Measurements from ENCODE around the gene TNS1. TPM values are rescaled to one million over a fixed set of nuclear protein-coding genes. Genes with fewer than 3 reads are reported as not detected.

Gene TNS1
- total RNA-seq, 1 donor from 2014 or later = 0.24 TPM

- H3K27ac Mint-ChIP-seq = no peak overlapping the region
- no peaks in the 10 kb centered on the region for H3K9me3 Mint-ChIP-seq
Measured at GRCh38 chr2:217830061-217830460, 172.7 kb downstream of the TNS1 start.

GRCh38 chr2:217829420-217829819, 173.4 kb downstream of the TNS1 start:
- Histone ChIP-seq H3K27me3 (peaks cover 100% of the 10 kb centered on the region), H3F3A (ENCODE audit: low read depth) (no peaks in the 10 kb centered on the region), H3K36me3 (no peaks in the 10 kb centered on the region), H4K20me1 (ENCODE audit: low read depth) (peaks cover 14% of the 10 kb centered on the region), H3K4me3 (no peak overlapping the region), H2AFZ (replicated peaks) (no peak overlapping the region), H3K4me2 (no peak overlapping the region), H3K4me1 (no peaks in the 10 kb centered on the region), H3K27ac (no peak overlapping the region), H3K79me2 (ENCODE audit: low read depth) (no peaks in the 10 kb centered on the region), H3K9me3 (ENCODE audit: low read depth) (no peaks in the 10 kb centered on the region), H3K9ac (no peak overlapping the region)
- no peaks in the 10 kb centered on the region for H3K9me3 Mint-ChIP-seq
- no peak for DNase-seq (ENCODE audit: low spot score)
- peaks cover 6% of the 10 kb centered on the region for H3K36me3 Mint-ChIP-seq
- no peak overlapping the region for H3K4me3 Mint-ChIP-seq
- no peak overlapping the region for H3K27ac Mint-ChIP-seq
- TF ChIP-seq EZH2phosphoT487 (IDR thresholded peaks at IDR 0.05) (no peak), EZH2 (IDR thresholded peaks at IDR 0.05) (no peak), CTCF (IDR thresholded peaks at IDR 0.05) (no peak)
- peaks cover 3% of the 10 kb centered on the region for H3K4me1 Mint-ChIP-seq
- H3K27me3 Mint-ChIP-seq (ENCODE audit: insufficient read depth, low read depth) = peaks cover 7% of the 10 kb centered on the region

More at GRCh38 chr2:217830061-217830460, 172.7 kb downstream of the TNS1 start:
- no peak overlapping the region for H3K4me3 Mint-ChIP-seq
- no peak for DNase-seq (ENCODE audit: low spot score)
- Histone ChIP-seq H3K27me3 (peaks cover 100% of the 10 kb centered on the region), H3K27ac (no peak overlapping the region), H3K9ac (no peak overlapping the region), H3K4me3 (no peak overlapping the region), H2AFZ (replicated peaks) (no peak overlapping the region), H3K79me2 (ENCODE audit: low read depth) (no peaks in the 10 kb centered on the region), H3K36me3 (no peaks in the 10 kb centered on the region), H4K20me1 (ENCODE audit: low read depth) (peaks cover 8% of the 10 kb centered on the region), H3K4me1 (no peaks in the 10 kb centered on the region), H3K9me3 (ENCODE audit: low read depth) (no peaks in the 10 kb centered on the region), H3K4me2 (no peak overlapping the region), H3F3A (ENCODE audit: low read depth) (peaks cover under 1% of the 10 kb centered on the region)
- peaks cover 7% of the 10 kb centered on the region for H3K36me3 Mint-ChIP-seq
- TF ChIP-seq EZH2phosphoT487 (IDR thresholded peaks at IDR 0.05) (no peak), EZH2 (IDR thresholded peaks at IDR 0.05) (no peak), CTCF (IDR thresholded peaks at IDR 0.05) (no peak)
- peaks cover 3% of the 10 kb centered on the region for H3K4me1 Mint-ChIP-seq
- H3K27me3 Mint-ChIP-seq (ENCODE audit: insufficient read depth, low read depth) = peaks cover 6% of the 10 kb centered on the region

- Histone ChIP-seq H3K36me3 (no peaks in the 10 kb centered on the region), H3K27ac (no peak overlapping the region), H3K9ac (no peak overlapping the region), H3K4me2 (no peak overlapping the region), H3K4me1 (no peaks in the 10 kb centered on the region), H3K9me3 (ENCODE audit: low read depth) (no peaks in the 10 kb centered on the region), H3K79me2 (ENCODE audit: low read depth) (no peaks in the 10 kb centered on the region), H3F3A (ENCODE audit: low read depth) (no peaks in the 10 kb centered on the region), H4K20me1 (ENCODE audit: low read depth) (peaks cover 16% of the 10 kb centered on the region), H3K4me3 (no peak overlapping the region), H3K27me3 (peaks cover 100% of the 10 kb centered on the region), H2AFZ (replicated peaks) (no peak overlapping the region)
- TF ChIP-seq CTCF (IDR thresholded peaks at IDR 0.05) (no peak), EZH2phosphoT487 (IDR thresholded peaks at IDR 0.05) (no peak), EZH2 (IDR thresholded peaks at IDR 0.05) (no peak)
- Mint-ChIP-seq H3K4me1 (peaks cover 3% of the 10 kb centered on the region), H3K27me3 (ENCODE audit: insufficient read depth, low read depth) (peaks cover 5% of the 10 kb centered on the region), H3K9me3 (no peaks in the 10 kb centered on the region), H3K36me3 (peaks cover 4% of the 10 kb centered on the region), H3K4me3 (no peak overlapping the region), H3K27ac (no peak overlapping the region)
- no peak for DNase-seq (ENCODE audit: low spot score)
Measured at GRCh38 chr2:217828336-217828735, 174.5 kb downstream of the TNS1 start.
